Neuron (in vitro differentiated cells): Measurements from ENCODE around the gene SIGLEC1.

Experiments used
- H2AFZ ChIP-seq: one replicate; pipeline ENCODE4 v1.6.1; 2013; ENCODE audit warnings: low read depth, mild to moderate bottlenecking, inconsistent platforms, low read length, moderate library complexity
- H3K27me3 ChIP-seq: one replicate; pipeline ENCODE4 v1.6.1; 2013; ENCODE audit warnings: low read length; ENCODE audit not compliant: insufficient read depth
- H3K36me3 ChIP-seq: one replicate; pipeline ENCODE4 v1.6.1; 2013; ENCODE audit warnings: low read length; ENCODE audit not compliant: insufficient read depth
- H3K4me1 ChIP-seq: one replicate; pipeline ENCODE4 v1.6.1; 2013; ENCODE audit warnings: low read length; ENCODE audit not compliant: insufficient read depth
- H3K4me3 ChIP-seq: 2 replicates; pipeline ENCODE4 v1.5.1; 2013; ENCODE audit warnings: mild to moderate bottlenecking, low read length, moderate library complexity
- H3K9me3 ChIP-seq: one replicate; pipeline ENCODE4 v1.6.1; 2013; ENCODE audit warnings: low read length

Gene SIGLEC1

DNA sequence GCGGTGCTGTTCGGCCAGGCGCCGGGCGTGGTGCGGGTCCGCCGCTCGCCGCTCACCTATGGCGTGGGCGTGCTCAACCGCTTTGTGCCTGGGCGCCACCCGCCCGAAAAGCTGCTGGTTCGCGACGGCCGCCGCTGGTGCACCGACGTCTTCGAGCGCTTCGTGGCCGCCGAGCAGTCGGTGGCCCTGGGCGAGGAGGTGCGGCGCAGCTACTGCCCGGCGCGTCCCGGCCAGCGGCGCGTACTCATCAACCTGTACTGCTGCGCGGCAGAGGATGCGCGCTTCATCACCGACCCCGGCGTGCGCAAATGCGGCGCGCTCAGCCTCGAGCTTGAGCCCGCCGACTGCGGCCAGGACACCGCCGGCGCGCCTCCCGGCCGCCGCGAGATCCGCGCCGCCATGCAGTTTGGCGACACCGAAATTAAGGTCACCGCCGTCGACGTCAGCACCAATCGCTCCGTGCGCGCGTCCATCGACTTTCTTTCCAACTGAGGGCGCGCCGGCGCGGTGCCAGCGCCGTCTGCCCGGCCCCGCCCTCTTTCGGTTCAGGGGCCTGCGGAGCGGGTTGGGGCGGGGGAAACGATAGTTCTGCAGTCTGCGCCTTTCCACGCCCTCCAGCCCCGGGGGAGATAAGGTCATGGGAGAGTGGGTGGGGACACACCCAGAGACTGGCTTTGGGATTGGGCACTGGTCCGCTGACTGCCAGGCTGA lies 39.4 kb upstream of the SIGLEC1 start:
- no peak overlapping the region for H2AFZ ChIP-seq
- H3K9me3 ChIP-seq, result peaks cover 9% of the 10 kb centered on the region
- H3K27me3 ChIP-seq, result no peaks in the 10 kb centered on the region
- no peaks in the 10 kb centered on the region for H3K4me1 ChIP-seq
- no peak overlapping the region for H3K4me3 ChIP-seq
- H3K36me3 ChIP-seq, result peaks cover 21% of the 10 kb centered on the region

DNA sequence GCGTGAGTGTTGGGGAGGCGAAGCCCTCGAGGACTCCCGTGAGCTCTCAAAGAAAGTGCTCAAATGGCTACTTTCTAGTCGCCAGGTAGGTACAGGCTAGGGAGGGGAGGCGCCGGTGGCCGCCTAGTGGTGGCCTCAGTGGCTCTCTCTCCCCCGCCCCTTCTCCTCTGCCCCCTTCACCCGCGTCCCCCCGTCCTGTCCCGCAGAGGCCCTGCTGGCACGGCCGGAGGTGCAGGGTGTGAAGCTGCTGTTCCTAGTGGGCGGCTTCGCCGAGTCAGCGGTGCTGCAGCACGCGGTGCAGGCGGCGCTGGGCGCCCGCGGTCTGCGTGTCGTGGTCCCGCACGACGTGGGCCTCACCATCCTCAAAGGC lies 38.9 kb upstream of the SIGLEC1 start:
- H3K4me3 ChIP-seq, result no peak overlapping the region
- H3K27me3 ChIP-seq, result no peaks in the 10 kb centered on the region

GRCh38 chr20:3749689-3750531 lies 37.5 kb upstream of the SIGLEC1 start:
- Histone ChIP-seq H3K4me3 (no peak overlapping the region), H3K9me3 (peaks cover 11% of the 10 kb centered on the region), H3K36me3 (peaks cover 11% of the 10 kb centered on the region), H3K27me3 (peaks cover 6% of the 10 kb centered on the region), H2AFZ (no peak overlapping the region), H3K4me1 (no peaks in the 10 kb centered on the region)

More for the DNA sequence above, 38.9 kb upstream of the SIGLEC1 start:
- Histone ChIP-seq H2AFZ (no peak overlapping the region), H3K4me1 (no peaks in the 10 kb centered on the region), H3K9me3 (peaks cover 11% of the 10 kb centered on the region), H3K36me3 (peaks cover 21% of the 10 kb centered on the region)

- peaks cover 11% of the 10 kb centered on the region for H3K9me3 ChIP-seq
- no peaks in the 10 kb centered on the region for H3K4me1 ChIP-seq
- no peak overlapping the region for H3K4me3 ChIP-seq
- H2AFZ ChIP-seq, result no peak overlapping the region
- H3K27me3 ChIP-seq, result peaks cover 10% of the 10 kb centered on the region
- peaks cover 7% of the 10 kb centered on the region for H3K36me3 ChIP-seq
Observed at GRCh38 chr20:3749087-3749688, 36.8 kb upstream of the SIGLEC1 start.

DNA sequence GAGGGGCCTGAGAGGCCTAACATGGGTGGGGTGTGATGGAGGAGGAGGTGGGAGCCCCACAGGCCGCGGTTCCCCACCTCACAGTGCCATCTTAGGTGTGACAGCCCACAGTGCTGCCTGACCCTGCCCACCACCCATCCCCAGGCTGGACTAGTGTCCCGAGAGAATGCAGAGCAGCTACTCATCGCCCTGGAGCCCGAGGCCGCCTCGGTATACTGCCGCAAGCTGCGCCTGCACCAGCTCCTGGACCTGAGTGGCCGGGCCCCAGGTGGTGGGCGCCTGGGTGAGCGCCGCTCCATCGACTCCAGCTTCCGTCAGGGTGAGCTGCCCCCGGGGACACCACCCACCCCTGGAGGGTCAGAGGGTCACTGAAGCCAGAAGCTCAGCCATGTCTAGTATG lies 35.7 kb upstream of the SIGLEC1 start:
- H3K4me1 ChIP-seq, result no peaks in the 10 kb centered on the region
- no peak overlapping the region for H2AFZ ChIP-seq
- H3K4me3 ChIP-seq, result no peak overlapping the region
- H3K36me3 ChIP-seq, result peaks cover 6% of the 10 kb centered on the region
- peaks cover 12% of the 10 kb centered on the region for H3K27me3 ChIP-seq
- peaks cover 11% of the 10 kb centered on the region for H3K9me3 ChIP-seq

GRCh38 chr20:3747471-3747870 lies 35.1 kb upstream of the SIGLEC1 start:
- H3K27me3 ChIP-seq, result peaks cover 12% of the 10 kb centered on the region
- no peak overlapping the region for H3K4me3 ChIP-seq
- H2AFZ ChIP-seq, result no peak overlapping the region
- H3K4me1 ChIP-seq, result no peaks in the 10 kb centered on the region
- peaks cover 6% of the 10 kb centered on the region for H3K36me3 ChIP-seq
- peaks cover 11% of the 10 kb centered on the region for H3K9me3 ChIP-seq

GRCh38 chr20:3745686-3746173 lies 33.3 kb upstream of the SIGLEC1 start:
- H3K4me1 ChIP-seq, result no peaks in the 10 kb centered on the region
- H3K36me3 ChIP-seq, result peaks cover under 1% of the 10 kb centered on the region
- H3K27me3 ChIP-seq, result peaks cover 12% of the 10 kb centered on the region
- H3K4me3 ChIP-seq, result no peak overlapping the region
- H3K9me3 ChIP-seq, result peaks cover 4% of the 10 kb centered on the region
- no peak overlapping the region for H2AFZ ChIP-seq

DNA sequence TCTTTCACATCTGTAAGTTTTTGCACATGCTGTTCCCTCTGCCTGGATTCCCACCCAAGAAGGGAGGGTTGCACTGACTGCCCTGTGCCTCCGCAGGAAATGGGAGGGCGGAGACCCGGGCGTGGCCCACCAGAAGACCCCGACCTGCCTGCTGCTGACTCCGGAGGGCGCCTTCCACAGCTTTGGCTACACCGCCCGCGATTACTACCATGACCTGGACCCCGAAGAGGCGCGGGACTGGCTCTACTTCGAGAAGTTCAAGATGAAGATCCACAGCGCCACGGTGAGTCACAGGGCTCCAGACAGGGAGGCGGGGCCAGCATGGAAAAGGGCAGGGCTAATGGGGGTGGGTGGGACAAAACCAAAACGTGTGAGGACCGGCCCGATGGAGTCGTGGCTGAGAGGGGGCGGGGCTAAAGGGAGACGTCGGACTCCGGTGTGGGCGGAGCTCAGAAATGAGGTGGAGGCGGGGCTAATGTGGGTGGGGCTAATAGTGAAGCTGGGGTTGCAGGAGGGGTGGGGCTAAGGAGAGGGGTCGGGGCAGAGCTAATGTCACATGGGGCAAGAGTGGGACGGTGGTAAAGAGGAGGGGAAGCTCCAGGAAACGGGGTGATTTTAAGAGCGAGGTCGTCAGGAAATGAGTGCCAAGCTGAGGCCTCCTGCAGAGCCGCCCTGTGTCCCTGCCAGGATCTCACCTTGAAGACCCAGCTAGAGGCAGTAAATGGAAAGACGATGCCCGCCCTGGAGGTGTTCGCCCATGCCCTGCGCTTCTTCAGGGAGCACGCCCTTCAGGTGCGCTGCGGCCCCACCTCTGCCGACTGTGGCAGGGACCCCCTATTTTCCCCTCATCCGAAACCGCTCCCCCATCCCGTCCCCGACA lies 32.6 kb upstream of the SIGLEC1 start:
- Histone ChIP-seq H3K36me3 (no peaks in the 10 kb centered on the region), H3K4me3 (no peak overlapping the region), H2AFZ (no peak overlapping the region), H3K27me3 (peaks cover 12% of the 10 kb centered on the region), H3K9me3 (peaks cover 4% of the 10 kb centered on the region), H3K4me1 (no peaks in the 10 kb centered on the region)

GRCh38 chr20:3744037-3744436 lies 31.6 kb upstream of the SIGLEC1 start:
- Histone ChIP-seq H3K4me1 (no peaks in the 10 kb centered on the region), H3K4me3 (no peak overlapping the region), H2AFZ (no peak overlapping the region), H3K27me3 (peaks cover 12% of the 10 kb centered on the region), H3K36me3 (no peaks in the 10 kb centered on the region), H3K9me3 (peaks cover 2% of the 10 kb centered on the region)

GRCh38 chr20:3743251-3743650 lies 30.9 kb upstream of the SIGLEC1 start:
- Histone ChIP-seq H3K27me3 (peaks cover 12% of the 10 kb centered on the region), H3K4me1 (no peaks in the 10 kb centered on the region), H3K36me3 (no peaks in the 10 kb centered on the region), H2AFZ (no peak overlapping the region), H3K9me3 (peaks cover 2% of the 10 kb centered on the region), H3K4me3 (no peak overlapping the region)

DNA sequence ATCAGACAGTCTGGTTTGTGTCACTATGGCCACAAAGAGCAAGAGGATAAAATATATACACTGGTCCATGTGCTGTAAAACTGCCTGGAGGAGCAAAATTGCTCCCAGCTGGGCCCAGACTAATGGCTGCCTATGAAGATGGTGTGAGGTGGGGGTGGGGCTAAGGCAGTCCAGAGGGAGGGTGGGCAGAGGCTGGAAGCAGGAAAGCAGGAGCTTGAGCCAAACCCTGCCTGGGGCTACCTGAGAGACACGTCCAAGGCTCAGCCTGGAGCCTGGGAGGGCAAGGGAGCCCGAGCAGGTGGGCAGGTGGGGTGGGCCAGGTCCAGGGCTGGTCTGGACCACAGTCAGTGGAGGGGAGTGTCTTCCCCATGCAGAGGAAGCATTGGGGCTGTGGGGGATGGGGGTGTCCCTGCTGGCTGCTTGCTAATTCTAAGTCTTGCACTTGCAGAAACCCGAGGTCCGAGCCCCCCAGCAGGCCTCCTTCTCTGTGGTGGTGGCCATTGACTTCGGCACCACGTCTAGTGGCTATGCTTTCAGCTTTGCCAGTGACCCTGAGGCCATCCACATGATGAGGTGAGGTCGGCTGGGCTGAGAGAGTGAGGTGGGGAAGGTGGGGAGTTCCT lies 29.5 kb upstream of the SIGLEC1 start:
- Histone ChIP-seq H3K9me3 (peaks cover 2% of the 10 kb centered on the region), H3K4me1 (no peaks in the 10 kb centered on the region)

GRCh38 chr20:3740615-3741301 lies 28.4 kb upstream of the SIGLEC1 start:
- H3K9me3 ChIP-seq, result no peaks in the 10 kb centered on the region
- no peak overlapping the region for H3K4me3 ChIP-seq
- H3K4me1 ChIP-seq, result no peaks in the 10 kb centered on the region
- H2AFZ ChIP-seq, result no peak overlapping the region
- peaks cover 11% of the 10 kb centered on the region for H3K27me3 ChIP-seq
- no peaks in the 10 kb centered on the region for H3K36me3 ChIP-seq

More for the DNA sequence above, 29.5 kb upstream of the SIGLEC1 start:
- Histone ChIP-seq H3K4me3 (no peak overlapping the region), H3K27me3 (peaks cover 12% of the 10 kb centered on the region), H3K36me3 (no peaks in the 10 kb centered on the region), H2AFZ (no peak overlapping the region)
